Motor neuron (in vitro differentiated cells): ENCODE data around the gene DNAJB14. TPM values are rescaled to one million over a fixed set of nuclear protein-coding genes. Genes with fewer than 3 reads are reported as not detected.

Source experiments
- ATAC-seq, 8 experiments: fragments of 200-7000 bp; cut with Tn5 transposase; replicated peaks in 6 of 8; 2 replicates each; pipeline ENCODE4 v1.8.0; 2021; ENCODE audit warnings: mild to moderate bottlenecking in 8 of 8, moderate library complexity in 8 of 8
- H3K27ac ChIP-seq, 2 donors: fragments of 250-450 bp; sonication (Bioruptor Pico); 2 replicates each; pipeline ENCODE4 v1.9.0; 2021; ENCODE audit warnings: antibody characterized with exemption in 2 of 2, mild to moderate bottlenecking in 2 of 2, moderate library complexity in 1 of 2
- H3K4me1 ChIP-seq, 2 donors: fragments of 250-450 bp; sonication (Bioruptor Pico); replicated peaks in 1 of 2; 2 replicates each; pipeline ENCODE4 v1.6.1; 2021; ENCODE audit warnings: antibody characterized with exemption in 2 of 2, mild to moderate bottlenecking in 2 of 2, moderate library complexity in 1 of 2
- H3K4me3 ChIP-seq, 5 donors: fragments of 250-450 bp; sonication (Bioruptor Pico); 2 replicates each; pipeline ENCODE4 v1.9.0; 2021; ENCODE audit warnings: antibody characterized with exemption in 5 of 5, mild to moderate bottlenecking in 5 of 5, moderate library complexity in 4 of 5
- WGBS, 10 experiments: fragments of 450-650 bp; shearing (Covaris generic); methylation state at CpG; one replicate each; pipeline ENCODE4 v1.0.0; 2022; 5-methylcytosine and 5-hydroxymethylcytosine counted together
- in situ Hi-C, 9 experiments: fragments of 400-800 bp; cut with MboI; loops; one replicate each; pipeline ENCODE4 v1.15.0; 2021; ENCODE audit warnings: low sequenced_read_pairs in 9 of 9, low pct_unique_long_range_greater_than_20kb in 2 of 9; ENCODE audit not compliant: unreplicated experiment in 9 of 9
- total RNA-seq, 8 experiments: library from RNA; unstranded; fragments of 300-600 nt; gene quantifications; 2 replicates each; pipeline versions ENCODE4 v1.2.3 to v1.2.4, GENCODE V29; 2022

Gene DNAJB14
- total RNA-seq, 8 experiments from 2014 or later, result 20.4 to 60.4 (median 33.6) TPM

DNA sequence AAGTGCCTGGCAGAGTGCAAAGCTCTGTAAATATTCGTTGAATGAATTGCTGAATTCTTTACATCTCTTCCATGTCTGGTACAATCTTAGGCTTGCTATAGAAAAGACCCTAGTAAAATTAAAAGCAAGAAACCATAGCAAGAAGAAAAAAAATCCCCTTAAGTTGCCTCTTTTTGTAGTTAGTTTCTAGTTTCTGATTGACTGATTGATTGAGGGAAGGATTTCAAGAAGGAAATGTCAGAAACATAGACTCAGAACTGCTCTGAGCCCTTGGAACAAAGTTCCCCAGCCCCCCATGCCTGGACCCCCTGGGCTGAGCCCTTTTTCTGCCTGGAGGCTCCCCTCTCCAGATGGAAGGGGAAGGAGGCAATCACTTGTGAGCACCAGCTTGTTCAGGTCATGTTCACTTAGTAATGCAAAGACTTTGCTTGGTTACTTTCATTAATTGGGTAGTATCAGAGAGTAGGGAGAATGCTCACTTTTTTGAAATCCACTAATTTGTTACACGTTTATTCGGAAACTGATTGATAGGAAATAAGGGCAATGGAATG, 94.1 kb downstream of the DNAJB14 start:
- in situ Hi-C loops, result no loop called here
- Histone ChIP-seq H3K4me3 (no peak overlapping the region), H3K27ac (no peak overlapping the region), H3K4me1 (no peaks in the 10 kb centered on the region)
- WGBS, 10 experiments, result 0 to 100% (median 80%) methylated on average over 1 to 3 of the region's 3 CpGs
- no peak for ATAC-seq

DNA sequence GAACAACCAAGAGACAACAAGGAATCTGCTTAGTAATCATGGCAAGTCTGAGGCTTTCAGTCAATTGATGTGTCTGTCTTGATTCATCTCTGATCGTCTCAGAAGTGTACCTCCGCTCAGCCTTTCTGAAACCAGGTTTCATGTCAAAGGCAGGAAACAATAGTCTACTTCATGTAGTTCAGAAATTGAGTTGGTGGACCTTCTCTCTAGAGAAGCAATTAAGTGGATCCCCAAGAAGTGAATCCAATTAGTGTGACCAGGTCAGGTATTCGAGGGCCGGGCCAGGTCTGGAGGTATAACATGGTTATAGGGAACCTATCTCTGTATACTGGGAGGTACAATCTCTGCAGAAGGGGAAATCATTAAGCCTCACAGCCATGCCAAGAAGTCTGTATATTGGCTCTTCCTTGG, 97.8 kb downstream of the DNAJB14 start:
- 71 to 100% (median 92%) methylated on average over 2 to 4 of the region's 4 CpGs; no CpG with 5 or more reads in 3 of the 10 experiments for WGBS, 10 experiments
- Histone ChIP-seq H3K27ac (no peak overlapping the region), H3K4me1 (peaks cover 0 to 4% of the 10 kb centered on the region in 2 donors), H3K4me3 (no peak overlapping the region)
- in situ Hi-C loops, result no loop called here
- ATAC-seq, result no peak

DNA sequence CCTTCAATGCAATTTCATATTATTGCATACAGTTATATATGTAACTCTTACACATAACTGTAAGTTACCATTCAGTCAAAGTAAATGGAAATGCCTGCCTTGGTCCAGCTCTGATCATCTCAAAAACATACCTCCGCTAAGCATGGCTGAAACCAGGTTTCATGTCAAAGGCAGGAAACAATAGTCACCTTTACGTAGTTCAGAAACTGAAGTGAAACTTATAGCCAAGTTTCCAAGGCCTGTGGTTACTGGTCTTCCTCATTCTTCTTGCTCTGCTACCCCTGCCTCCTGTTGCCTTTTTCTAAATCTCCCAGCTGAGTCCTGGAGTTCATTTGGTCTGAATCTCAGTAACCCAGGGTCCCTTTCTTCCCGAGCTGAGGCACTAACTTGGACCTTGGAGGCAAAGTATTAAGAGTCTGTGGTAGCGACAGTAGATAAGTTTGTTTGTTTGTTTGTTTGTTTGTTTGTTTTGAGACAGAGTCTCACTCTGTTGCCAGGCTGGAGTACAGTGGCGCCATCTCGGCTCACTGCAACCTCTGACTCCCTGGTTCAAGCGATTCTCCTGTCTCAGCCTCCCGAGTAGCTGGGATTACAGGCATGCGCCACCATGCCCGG, 98.9 kb downstream of the DNAJB14 start:
- in situ Hi-C loops, result no loop called here
- Histone ChIP-seq H3K4me3 (no peak overlapping the region), H3K27ac (no peak overlapping the region), H3K4me1 (peaks cover 3 to 4% of the 10 kb centered on the region in 2 donors)
- no peak for ATAC-seq
- WGBS, 10 experiments, result 54 to 100% (median 80%) methylated on average over 1 to 9 of the region's 10 CpGs; no CpG with 5 or more reads in 1 of the 10 experiments

DNA sequence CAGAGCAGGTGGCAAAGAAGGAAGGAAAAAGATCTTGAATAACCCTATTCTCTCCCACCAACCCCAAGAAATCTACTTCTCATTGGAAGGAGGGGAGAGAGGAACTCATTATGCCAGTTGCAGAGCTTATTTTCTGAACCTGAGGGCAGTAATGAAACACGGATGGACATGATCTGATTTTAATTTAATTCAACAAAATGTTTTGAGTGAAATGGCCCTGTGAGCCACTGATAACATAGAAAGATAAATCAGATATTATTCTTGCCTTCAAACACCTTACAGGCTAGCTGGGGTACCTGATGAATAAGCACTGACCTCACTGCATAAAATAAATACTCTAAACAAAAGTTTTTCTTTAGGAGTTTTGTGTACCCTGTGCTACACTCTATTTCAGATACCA, 99.5 kb downstream of the DNAJB14 start:
- Histone ChIP-seq H3K4me1 (peaks cover 4 to 5% of the 10 kb centered on the region in 2 donors), H3K27ac (no peak overlapping the region), H3K4me3 (no peak overlapping the region)
- WGBS, 10 experiments, result 10 to 100% (median 63%) methylated on average over 1 of the region's 1 CpG; no CpG with 5 or more reads in 6 of the 10 experiments
- in situ Hi-C loops, result no loop called here
- ATAC-seq, result no peak

Other genes with a start within 250 kb of the DNAJB14 start
- gene DAPP1, start 129.8 kb downstream of the DNAJB14 start, total RNA-seq, result 1 to 10 TPM in 1 of 8 experiments, under 1 TPM in 6, not detected in 1; 0.11 to 4.9 (median 0.25) TPM
- gene LAMTOR3, start 52.2 kb downstream of the DNAJB14 start, total RNA-seq, result 10 to 100 TPM; 27.7 to 66.8 (median 41.4) TPM
- gene H2AZ1, start 3.7 kb upstream of the DNAJB14 start, total RNA-seq, result 100 to 1,000 TPM; 135 to 722 (median 290) TPM
- gene DDIT4L, start 243.8 kb upstream of the DNAJB14 start, total RNA-seq, result 1 to 10 TPM in 4 of 8 experiments, under 1 TPM in 4; 0.14 to 4.0 (median 0.84) TPM